Neuronal stem cell (in vitro differentiated cells): Measurements from ENCODE around the gene XXYLT1.
A peak's percentile ranks its signal among the peaks of the same experiment; 100 is the strongest.

ENCODE experiments used
- DNase-seq: peaks from one replicate; pipeline ENCODE4 v3.0.0-alpha.2; 2013; ENCODE audit warnings: low spot score
- H2AFZ ChIP-seq: one replicate; pipeline ENCODE4 v1.6.1; 2013; ENCODE audit warnings: mild to moderate bottlenecking, low read length, inconsistent platforms
- H2AK5ac ChIP-seq: 2 replicates; pipeline ENCODE4 v1.6.1; 2013; ENCODE audit warnings: low read depth, mild to moderate bottlenecking, inconsistent platforms, low read length, moderate library complexity, mixed read lengths
- H2BK120ac ChIP-seq: 2 replicates; pipeline ENCODE4 v1.6.1; 2013; ENCODE audit warnings: low read depth, mild to moderate bottlenecking, inconsistent platforms, low read length, moderate library complexity, mixed read lengths
- H2BK12ac ChIP-seq: one replicate; pipeline ENCODE4 v1.6.1; 2013; ENCODE audit warnings: low read length, inconsistent platforms
- H2BK15ac ChIP-seq: 2 replicates; pipeline ENCODE4 v1.6.1; 2013; ENCODE audit warnings: mild to moderate bottlenecking, low read length, inconsistent platforms, mixed read lengths
- H2BK5ac ChIP-seq: one replicate; pipeline ENCODE4 v1.6.1; 2013; ENCODE audit warnings: inconsistent platforms, mild to moderate bottlenecking, low read length, moderate library complexity
- H3K14ac ChIP-seq: one replicate; pipeline ENCODE4 v1.6.1; 2013; ENCODE audit warnings: low read length, inconsistent platforms
- H3K18ac ChIP-seq: 2 replicates; pipeline ENCODE4 v1.6.1; 2013; ENCODE audit warnings: low read length, inconsistent platforms
- H3K23ac ChIP-seq: 2 replicates; pipeline ENCODE4 v1.6.1; 2013; ENCODE audit warnings: low read depth, mild to moderate bottlenecking, mixed read lengths, low read length, inconsistent platforms; ENCODE audit not compliant: poor library complexity
- H3K27ac ChIP-seq: replicated peaks from 3 replicates; pipeline ENCODE4 v1.5.1; 2013; ENCODE audit warnings: low read length, inconsistent platforms
- H3K27me3 ChIP-seq, 3 experiments: 2 replicates each; pipeline ENCODE4 v1.6.1; 2013; ENCODE audit warnings: low read length in 3 of 3, mild to moderate bottlenecking in 2 of 3, inconsistent platforms in 1 of 3, low read depth in 1 of 3, mixed read lengths in 1 of 3, moderate library complexity in 1 of 3; ENCODE audit not compliant: control insufficient read depth in 3 of 3, insufficient read depth in 3 of 3
- H3K36me3 ChIP-seq, 2 donors: replicated peaks in 1 of 2; 2 replicates each; pipeline ENCODE4 v1.6.1; 2013; ENCODE audit warnings: low read length in 2 of 2; ENCODE audit not compliant: control insufficient read depth in 2 of 2, insufficient read depth in 2 of 2
- H3K4ac ChIP-seq: 2 replicates; pipeline ENCODE4 v1.6.1; 2013; ENCODE audit warnings: inconsistent platforms, mild to moderate bottlenecking, low read length, moderate library complexity
- H3K4me1 ChIP-seq, 2 donors: 1 replicate in 1 of 2; 2 replicates in 1 of 2; pipeline ENCODE4 v1.6.1; 2013; ENCODE audit warnings: low read length in 2 of 2, low read depth in 1 of 2; ENCODE audit not compliant: control insufficient read depth in 2 of 2, insufficient read depth in 1 of 2
- H3K4me2 ChIP-seq: one replicate; pipeline ENCODE4 v1.6.1; 2013; ENCODE audit warnings: mild to moderate bottlenecking, low read length, inconsistent platforms; ENCODE audit not compliant: insufficient read depth, poor library complexity, severe bottlenecking
- H3K4me3 ChIP-seq, 2 donors: 2 replicates each; pipeline ENCODE4 v1.5.1; 2013; ENCODE audit warnings: low read length in 2 of 2, mild to moderate bottlenecking in 2 of 2, inconsistent platforms in 1 of 2, moderate library complexity in 1 of 2
- H3K79me1 ChIP-seq: one replicate; pipeline ENCODE4 v1.6.1; 2013; ENCODE audit warnings: low read depth, mild to moderate bottlenecking, inconsistent platforms, low read length, moderate library complexity
- H3K9ac ChIP-seq: one replicate; pipeline ENCODE4 v1.6.1; 2013; ENCODE audit warnings: mild to moderate bottlenecking, low read depth, low read length, inconsistent platforms; ENCODE audit not compliant: poor library complexity
- H3K9me3 ChIP-seq, 2 donors: replicated peaks in 1 of 2; 2 replicates each; pipeline versions ENCODE3 to v1.6.1; 2013; ENCODE audit warnings: low read length in 2 of 2, mild to moderate bottlenecking in 2 of 2, inconsistent platforms in 1 of 2, low read depth in 1 of 2, mixed read lengths in 1 of 2, moderate library complexity in 1 of 2; ENCODE audit not compliant: control insufficient read depth in 2 of 2, insufficient read depth in 1 of 2
- H4K8ac ChIP-seq: one replicate; pipeline ENCODE4 v1.6.1; 2013; ENCODE audit warnings: low read depth, mild to moderate bottlenecking, inconsistent platforms, low read length, moderate library complexity
- H4K91ac ChIP-seq: one replicate; pipeline ENCODE4 v1.6.1; 2013; ENCODE audit warnings: low read length, low read depth, mild to moderate bottlenecking, inconsistent platforms; ENCODE audit not compliant: poor library complexity
- WGBS, 2 donors: extraction: QIAGEN DNeasy Blood & Tissue Kit; methylation state at CpG; one replicate each; pipeline ENCODE4 v1.1.7; 2013; ENCODE audit warnings: missing lambda C conversion rate in 2 of 2, mixed read lengths in 1 of 2; ENCODE audit not compliant: insufficient read length in 2 of 2, insufficient replicate concordance in 1 of 2; ENCODE audit errors: extremely low coverage in 2 of 2; 5-methylcytosine and 5-hydroxymethylcytosine counted together

The XXYLT1 gene

GRCh38 chr3:195246581-195246995, 24.4 kb downstream of the XXYLT1 start:
- no peaks in the 10 kb centered on the region for H3K27me3 ChIP-seq
- H3K4me3 ChIP-seq, result no peak overlapping the region
- H4K91ac ChIP-seq, result no peak overlapping the region
- H3K4me2 ChIP-seq, result no peak overlapping the region
- peaks cover 0 to 4% of the 10 kb centered on the region in 2 donors for H3K4me1 ChIP-seq
- H3K36me3 ChIP-seq, result peaks cover 0 to 19% of the 10 kb centered on the region in 2 donors
- H3K4ac ChIP-seq, result no peak overlapping the region
- H4K8ac ChIP-seq, result no peak overlapping the region
- DNase-seq, result no peak
- H2BK15ac ChIP-seq, result no peak overlapping the region
- H3K27ac ChIP-seq, result no peak overlapping the region
- H3K9me3 ChIP-seq, result peaks cover 3 to 11% of the 10 kb centered on the region in 2 donors
- H2AK5ac ChIP-seq, result no peak overlapping the region
- no peak overlapping the region for H2BK12ac ChIP-seq
- H2BK5ac ChIP-seq, result no peak overlapping the region
- H2BK120ac ChIP-seq, result no peak overlapping the region
- no peak overlapping the region for H3K23ac ChIP-seq
- H2AFZ ChIP-seq, result no peak overlapping the region
- no CpG with 5 or more reads among the region's 9 CpGs for WGBS, 2 donors
- no peak overlapping the region for H3K14ac ChIP-seq
- H3K79me1 ChIP-seq, result peaks cover 10% of the 10 kb centered on the region
- no peak overlapping the region for H3K9ac ChIP-seq
- no peak overlapping the region for H3K18ac ChIP-seq

- Histone ChIP-seq H2BK12ac (no peak overlapping the region), H4K8ac (no peak overlapping the region), H3K23ac (no peak overlapping the region), H3K4me1 (peaks cover 0 to 2% of the 10 kb centered on the region in 2 donors), H3K79me1 (peaks cover 2% of the 10 kb centered on the region), H2BK5ac (no peak overlapping the region), H3K14ac (no peak overlapping the region), H3K36me3 (peaks cover 0 to 19% of the 10 kb centered on the region in 2 donors), H2AK5ac (no peak overlapping the region), H3K9ac (no peak overlapping the region), H3K27me3 (no peaks in the 10 kb centered on the region), H3K9me3 (peaks cover 3 to 11% of the 10 kb centered on the region in 2 donors), H3K4me3 (no peak overlapping the region), H3K27ac (no peak overlapping the region), H3K4me2 (no peak overlapping the region), H3K18ac (peak overlapping the region; percentile 59), H3K4ac (no peak overlapping the region), H2AFZ (no peak overlapping the region), H2BK15ac (no peak overlapping the region), H4K91ac (no peak overlapping the region), H2BK120ac (no peak overlapping the region)
- WGBS, 2 donors, result no CpG with 5 or more reads among the region's 16 CpGs
- DNase-seq, result no peak
Measured at GRCh38 chr3:195245531-195245951, 25.4 kb downstream of the XXYLT1 start.

GRCh38 chr3:195241592-195242355, 29.2 kb downstream of the XXYLT1 start:
- no peak for DNase-seq
- H3K9me3 ChIP-seq, result peaks cover 0 to 4% of the 10 kb centered on the region in 2 donors
- no peak overlapping the region for H2BK15ac ChIP-seq
- H3K4ac ChIP-seq, result no peak overlapping the region
- H2BK5ac ChIP-seq, result no peak overlapping the region
- H3K27me3 ChIP-seq, result no peaks in the 10 kb centered on the region
- H4K91ac ChIP-seq, result no peak overlapping the region
- H2AFZ ChIP-seq, result no peak overlapping the region
- no peak overlapping the region for H2AK5ac ChIP-seq
- WGBS, 2 donors, result no CpG with 5 or more reads among the region's 12 CpGs
- no peak overlapping the region for H3K23ac ChIP-seq
- H3K9ac ChIP-seq, result peak overlapping the region; percentile 31
- no peak overlapping the region for H4K8ac ChIP-seq
- H3K27ac ChIP-seq, result no peak overlapping the region
- H3K79me1 ChIP-seq, result peaks cover 5% of the 10 kb centered on the region
- H3K4me2 ChIP-seq, result no peak overlapping the region
- peaks cover 0 to 2% of the 10 kb centered on the region in 2 donors for H3K4me1 ChIP-seq
- H2BK120ac ChIP-seq, result no peak overlapping the region
- H3K14ac ChIP-seq, result no peak overlapping the region
- no peak overlapping the region for H3K18ac ChIP-seq
- peaks cover 0 to 18% of the 10 kb centered on the region in 2 donors for H3K36me3 ChIP-seq
- peak overlapping the region; percentile 18 for H2BK12ac ChIP-seq
- no peak overlapping the region for H3K4me3 ChIP-seq

GRCh38 chr3:195240939-195241338, 30.0 kb downstream of the XXYLT1 start:
- Histone ChIP-seq H2AFZ (no peak overlapping the region), H2AK5ac (no peak overlapping the region), H3K4me3 (no peak overlapping the region), H3K9me3 (peaks cover 0 to 12% of the 10 kb centered on the region in 2 donors), H3K4me2 (no peak overlapping the region), H3K27ac (no peak overlapping the region), H3K14ac (peak overlapping the region; percentile 65), H3K79me1 (peaks cover 5% of the 10 kb centered on the region), H2BK12ac (no peak overlapping the region), H3K18ac (no peak overlapping the region), H2BK120ac (no peak overlapping the region), H3K27me3 (no peaks in the 10 kb centered on the region), H3K4ac (no peak overlapping the region), H3K23ac (no peak overlapping the region), H2BK15ac (no peak overlapping the region), H3K4me1 (peaks cover 0 to 2% of the 10 kb centered on the region in 2 donors), H3K9ac (no peak overlapping the region), H4K91ac (no peak overlapping the region), H4K8ac (no peak overlapping the region), H3K36me3 (peaks cover 0 to 24% of the 10 kb centered on the region in 2 donors), H2BK5ac (no peak overlapping the region)
- WGBS, 2 donors, result no CpG with 5 or more reads among the region's 6 CpGs
- DNase-seq, result no peak
